SK-N-SH treated with all-trans-retinoic acid at 6 μM for 48 hours (cell line): ENCODE data around the gene MAFF.

ENCODE experiments used
- ESRRG ChIP-seq: fragments of 250-450 bp; sonication (Bioruptor Pico); IDR thresholded peaks from 2 replicates; pipeline ENCODE4 v1.6.1; 2021; ENCODE audit warnings: mild to moderate bottlenecking
- GLIS3 ChIP-seq: fragments of 250-450 bp; sonication (Bioruptor Pico); IDR thresholded peaks from 2 replicates; pipeline ENCODE4 v1.5.0; 2020; ENCODE audit warnings: mild to moderate bottlenecking, moderate library complexity
- PATZ1 ChIP-seq: fragments of 250-450 bp; sonication (Bioruptor Pico); IDR thresholded peaks from 2 replicates; pipeline ENCODE4 v1.8.0; 2020; ENCODE audit warnings: mild to moderate bottlenecking, moderate library complexity, borderline replicate concordance
- PPARA ChIP-seq: fragments of 250-450 bp; sonication (Bioruptor Pico); IDR thresholded peaks from 2 replicates; pipeline ENCODE4 v1.5.0; 2020; ENCODE audit warnings: mild to moderate bottlenecking, borderline replicate concordance
- RARB ChIP-seq: fragments of 250-450 bp; sonication (Bioruptor Pico); IDR thresholded peaks from 2 replicates; pipeline ENCODE4 v1.8.0; 2021; ENCODE audit warnings: mild to moderate bottlenecking, moderate library complexity
- TCF4 ChIP-seq: fragments of 250-450 bp; sonication (Bioruptor Pico); IDR thresholded peaks from 2 replicates; pipeline ENCODE4 v1.8.0; 2021; ENCODE audit warnings: mild to moderate bottlenecking, moderate library complexity, borderline replicate concordance
- TOX ChIP-seq: fragments of 250-450 bp; sonication (Bioruptor Pico); IDR thresholded peaks from 2 replicates; pipeline ENCODE4 v1.8.0; 2021; ENCODE audit warnings: mild to moderate bottlenecking, moderate library complexity, borderline replicate concordance
- ZFP3 ChIP-seq: fragments of 250-450 bp; sonication (Bioruptor Pico); IDR thresholded peaks from 2 replicates; pipeline ENCODE4 v1.5.0; 2020; ENCODE audit warnings: mild to moderate bottlenecking, moderate library complexity
- ZNF565 ChIP-seq: fragments of 450-650 bp; formaldehyde crosslinking; conservative IDR thresholded peaks from 2 replicates; pipeline ENCODE4 v1.5.0; 2020; ENCODE audit warnings: low read depth, mild to moderate bottlenecking, moderate library complexity
- TF ChIP-seq, protein P1 (sequence below): fragments of 250-450 bp; sonication (Bioruptor Pico); IDR thresholded peaks from 2 replicates; pipeline ENCODE4 v1.8.0; 2021; ENCODE audit warnings: low read depth, mild to moderate bottlenecking, moderate library complexity, borderline replicate concordance

GRCh38 chr22:38226853-38227649 is 25.3 kb downstream of the MAFF start:
- TF ChIP-seq, protein P1, sequence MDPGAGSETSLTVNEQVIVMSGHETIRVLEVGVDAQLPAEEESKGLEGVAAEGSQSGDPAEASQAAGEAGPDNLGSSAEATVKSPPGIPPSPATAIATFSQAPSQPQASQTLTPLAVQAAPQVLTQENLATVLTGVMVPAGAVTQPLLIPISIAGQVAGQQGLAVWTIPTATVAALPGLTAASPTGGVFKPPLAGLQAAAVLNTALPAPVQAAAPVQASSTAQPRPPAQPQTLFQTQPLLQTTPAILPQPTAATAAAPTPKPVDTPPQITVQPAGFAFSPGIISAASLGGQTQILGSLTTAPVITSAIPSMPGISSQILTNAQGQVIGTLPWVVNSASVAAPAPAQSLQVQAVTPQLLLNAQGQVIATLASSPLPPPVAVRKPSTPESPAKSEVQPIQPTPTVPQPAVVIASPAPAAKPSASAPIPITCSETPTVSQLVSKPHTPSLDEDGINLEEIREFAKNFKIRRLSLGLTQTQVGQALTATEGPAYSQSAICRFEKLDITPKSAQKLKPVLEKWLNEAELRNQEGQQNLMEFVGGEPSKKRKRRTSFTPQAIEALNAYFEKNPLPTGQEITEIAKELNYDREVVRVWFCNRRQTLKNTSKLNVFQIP (CRISPR knock-in tag), result no peak
- no peak for TF ChIP-seq PPARA (CRISPR knock-in tag)
- TF ChIP-seq GLIS3 (CRISPR knock-in tag), result no peak
- TF ChIP-seq PATZ1 (CRISPR knock-in tag), result no peak
- TF ChIP-seq ZNF565 (CRISPR knock-in tag), result no peak
- no peak for TF ChIP-seq TCF4 (CRISPR knock-in tag)
- no peak for TF ChIP-seq ZFP3 (CRISPR knock-in tag)
- no peak for TF ChIP-seq ESRRG (CRISPR knock-in tag)
- no peak for TF ChIP-seq RARB
- no peak for TF ChIP-seq TOX (CRISPR knock-in tag)
